Measurements from ENCODE around the gene ADGRG3.

DNA sequence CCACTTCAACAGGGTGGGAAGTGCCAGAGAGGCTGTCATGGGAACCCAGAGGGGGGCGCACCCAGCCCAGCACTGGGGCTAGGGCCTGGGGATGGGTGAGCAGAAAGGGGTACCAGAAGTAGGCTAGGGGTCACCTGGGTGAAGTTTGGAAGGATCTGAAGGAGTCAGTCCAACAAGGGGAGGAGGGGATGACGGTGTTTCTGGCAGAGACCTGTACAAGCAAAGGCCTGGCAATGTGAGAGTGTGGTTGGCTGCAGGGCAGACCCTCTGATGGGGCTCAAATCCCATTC lies 54.0 kb downstream of the ADGRG3 start:
- no peak for TF ChIP-seq CTCF (IDR thresholded peaks at IDR 0.05; ENCODE audit: poor library complexity)
- TF ChIP-seq EZH2phosphoT487 (IDR thresholded peaks at IDR 0.05; ENCODE audit: low read depth, severe bottlenecking, unreplicated experiment), result no peak
- no peak for TF ChIP-seq EZH2 (IDR thresholded peaks at IDR 0.05; ENCODE audit: borderline replicate concordance)
